Hepatocyte (in vitro differentiated cells): ENCODE measurements around the gene CENPF. TPM values are rescaled to one million over a fixed set of nuclear protein-coding genes. Genes with fewer than 3 reads are reported as not detected.

Experiments
- DNase-seq: peaks from one replicate; pipeline ENCODE4 v3.0.0-alpha.2; 2016; ENCODE audit warnings: low spot score
- H2AFZ ChIP-seq: fragments of 200-600 bp; sonication (generic); 2 replicates; pipeline ENCODE4 v1.6.0; 2016; ENCODE audit warnings: antibody characterized with exemption, mild to moderate bottlenecking
- H3K27ac ChIP-seq: fragments of 200-600 bp; sonication (generic); 2 replicates; pipeline ENCODE4 v1.5.1; 2016; ENCODE audit warnings: mild to moderate bottlenecking
- H3K27me3 ChIP-seq: fragments of 200-600 bp; sonication (generic); 2 replicates; pipeline ENCODE4 v1.6.1; 2016
- H3K36me3 ChIP-seq: fragments of 200-600 bp; sonication (generic); replicated peaks from 2 replicates; pipeline ENCODE4 v1.5.1; 2016; ENCODE audit warnings: low read depth; ENCODE audit not compliant: insufficient read depth
- H3K4me1 ChIP-seq: fragments of 200-600 bp; sonication (generic); 2 replicates; pipeline ENCODE4 v1.5.1; 2016; ENCODE audit warnings: mild to moderate bottlenecking, moderate library complexity; ENCODE audit not compliant: insufficient read depth
- H3K4me2 ChIP-seq: fragments of 200-600 bp; sonication (generic); 2 replicates; pipeline ENCODE4 v1.6.0; 2016
- H3K4me3 ChIP-seq: fragments of 200-600 bp; sonication (generic); 2 replicates; pipeline ENCODE4 v1.5.1; 2016; ENCODE audit warnings: mild to moderate bottlenecking
- H3K79me2 ChIP-seq: fragments of 200-600 bp; sonication (generic); 2 replicates; pipeline ENCODE4 v1.6.0; 2017; ENCODE audit warnings: mild to moderate bottlenecking
- H3K9me2 ChIP-seq: fragments of 200-600 bp; sonication (generic); replicated peaks from 2 replicates; pipeline ENCODE4 v1.6.0; 2017; ENCODE audit warnings: mild to moderate bottlenecking; ENCODE audit not compliant: insufficient read depth
- H3K9me3 ChIP-seq: fragments of 200-600 bp; sonication (generic); 2 replicates; pipeline ENCODE4 v1.5.1; 2016; ENCODE audit warnings: low read depth, mild to moderate bottlenecking
- H4K20me1 ChIP-seq: fragments of 200-600 bp; sonication (generic); 2 replicates; pipeline ENCODE4 v1.6.0; 2016; ENCODE audit warnings: mild to moderate bottlenecking; ENCODE audit not compliant: insufficient read depth, poor library complexity, severe bottlenecking
- EZH2 ChIP-seq: fragments of 200-600 bp; sonication (generic); IDR thresholded peaks from 2 replicates; pipeline ENCODE4 v1.6.1; 2016; ENCODE audit warnings: antibody characterized with exemption, mild to moderate bottlenecking, borderline replicate concordance
- EZH2phosphoT487 ChIP-seq: fragments of 200-600 bp; sonication (generic); IDR thresholded peaks from one replicate; pipeline ENCODE4 v1.6.1; 2018; ENCODE audit warnings: antibody characterized with exemption, mild to moderate bottlenecking, low read depth, moderate library complexity; ENCODE audit not compliant: unreplicated experiment, severe bottlenecking
- WGBS: methylation state at CpG from one replicate; pipeline ENCODE4 v1.1.6; 2016; ENCODE audit warnings: low lambda C conversion rate; ENCODE audit errors: missing lambda C conversion rate; 5-methylcytosine and 5-hydroxymethylcytosine counted together
- polyA plus RNA-seq: library from polyadenylated mRNA; unstranded; fragments of >200 nt; fragmentation: Nextera tagmentation; extraction: Ambion mirVana; gene quantifications from 2 replicates; pipeline ENCODE4 v1.2.1, GENCODE V29; 2016
- total RNA-seq: library from RNA; depleted of rRNA; stranded (reverse); fragments of >200 nt; gene quantifications from 2 replicates; pipeline ENCODE4 v1.2.3, GENCODE V29; 2014
- TF ChIP-seq, protein P1 (sequence below): fragments of 200-600 bp; sonication (generic); IDR thresholded peaks from 2 replicates; pipeline ENCODE4 v1.5.1; 2016; ENCODE audit warnings: antibody characterized with exemption, mild to moderate bottlenecking; ENCODE audit not compliant: poor library complexity

CENPF gene
- total and polyA plus RNA-seq, 2 experiments from 2014 or later, result 8.3 to 16.8 TPM

DNA sequence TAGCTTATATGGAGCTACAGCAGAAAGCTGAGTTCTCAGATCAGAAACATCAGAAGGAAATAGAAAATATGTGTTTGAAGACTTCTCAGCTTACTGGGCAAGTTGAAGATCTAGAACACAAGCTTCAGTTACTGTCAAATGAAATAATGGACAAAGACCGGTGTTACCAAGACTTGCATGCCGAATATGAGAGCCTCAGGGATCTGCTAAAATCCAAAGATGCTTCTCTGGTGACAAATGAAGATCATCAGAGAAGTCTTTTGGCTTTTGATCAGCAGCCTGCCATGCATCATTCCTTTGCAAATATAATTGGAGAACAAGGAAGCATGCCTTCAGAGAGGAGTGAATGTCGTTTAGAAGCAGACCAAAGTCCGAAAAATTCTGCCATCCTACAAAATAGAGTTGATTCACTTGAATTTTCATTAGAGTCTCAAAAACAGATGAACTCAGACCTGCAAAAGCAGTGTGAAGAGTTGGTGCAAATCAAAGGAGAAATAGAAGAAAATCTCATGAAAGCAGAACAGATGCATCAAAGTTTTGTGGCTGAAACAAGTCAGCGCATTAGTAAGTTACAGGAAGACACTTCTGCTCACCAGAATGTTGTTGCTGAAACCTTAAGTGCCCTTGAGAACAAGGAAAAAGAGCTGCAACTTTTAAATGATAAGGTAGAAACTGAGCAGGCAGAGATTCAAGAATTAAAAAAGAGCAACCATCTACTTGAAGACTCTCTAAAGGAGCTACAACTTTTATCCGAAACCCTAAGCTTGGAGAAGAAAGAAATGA, 37.6 kb downstream of the CENPF start:
- H2AFZ ChIP-seq, result no peak overlapping the region
- no peaks in the 10 kb centered on the region for H3K36me3 ChIP-seq
- no peaks in the 10 kb centered on the region for H3K27me3 ChIP-seq
- 93% methylated on average over 6 of the region's 6 CpGs for WGBS
- H3K9me2 ChIP-seq, result no peaks in the 10 kb centered on the region
- H3K4me2 ChIP-seq, result no peak overlapping the region
- no peaks in the 10 kb centered on the region for H3K4me1 ChIP-seq
- no peak overlapping the region for H3K4me3 ChIP-seq
- TF ChIP-seq EZH2phosphoT487 (no peak), EZH2 (no peak)
- TF ChIP-seq, protein P1, sequence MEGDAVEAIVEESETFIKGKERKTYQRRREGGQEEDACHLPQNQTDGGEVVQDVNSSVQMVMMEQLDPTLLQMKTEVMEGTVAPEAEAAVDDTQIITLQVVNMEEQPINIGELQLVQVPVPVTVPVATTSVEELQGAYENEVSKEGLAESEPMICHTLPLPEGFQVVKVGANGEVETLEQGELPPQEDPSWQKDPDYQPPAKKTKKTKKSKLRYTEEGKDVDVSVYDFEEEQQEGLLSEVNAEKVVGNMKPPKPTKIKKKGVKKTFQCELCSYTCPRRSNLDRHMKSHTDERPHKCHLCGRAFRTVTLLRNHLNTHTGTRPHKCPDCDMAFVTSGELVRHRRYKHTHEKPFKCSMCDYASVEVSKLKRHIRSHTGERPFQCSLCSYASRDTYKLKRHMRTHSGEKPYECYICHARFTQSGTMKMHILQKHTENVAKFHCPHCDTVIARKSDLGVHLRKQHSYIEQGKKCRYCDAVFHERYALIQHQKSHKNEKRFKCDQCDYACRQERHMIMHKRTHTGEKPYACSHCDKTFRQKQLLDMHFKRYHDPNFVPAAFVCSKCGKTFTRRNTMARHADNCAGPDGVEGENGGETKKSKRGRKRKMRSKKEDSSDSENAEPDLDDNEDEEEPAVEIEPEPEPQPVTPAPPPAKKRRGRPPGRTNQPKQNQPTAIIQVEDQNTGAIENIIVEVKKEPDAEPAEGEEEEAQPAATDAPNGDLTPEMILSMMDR, result no peak
- DNase-seq, result no peak
- no peaks in the 10 kb centered on the region for H3K79me2 ChIP-seq
- no peak overlapping the region for H3K27ac ChIP-seq
- H3K9me3 ChIP-seq, result no peaks in the 10 kb centered on the region
- no peaks in the 10 kb centered on the region for H4K20me1 ChIP-seq

DNA sequence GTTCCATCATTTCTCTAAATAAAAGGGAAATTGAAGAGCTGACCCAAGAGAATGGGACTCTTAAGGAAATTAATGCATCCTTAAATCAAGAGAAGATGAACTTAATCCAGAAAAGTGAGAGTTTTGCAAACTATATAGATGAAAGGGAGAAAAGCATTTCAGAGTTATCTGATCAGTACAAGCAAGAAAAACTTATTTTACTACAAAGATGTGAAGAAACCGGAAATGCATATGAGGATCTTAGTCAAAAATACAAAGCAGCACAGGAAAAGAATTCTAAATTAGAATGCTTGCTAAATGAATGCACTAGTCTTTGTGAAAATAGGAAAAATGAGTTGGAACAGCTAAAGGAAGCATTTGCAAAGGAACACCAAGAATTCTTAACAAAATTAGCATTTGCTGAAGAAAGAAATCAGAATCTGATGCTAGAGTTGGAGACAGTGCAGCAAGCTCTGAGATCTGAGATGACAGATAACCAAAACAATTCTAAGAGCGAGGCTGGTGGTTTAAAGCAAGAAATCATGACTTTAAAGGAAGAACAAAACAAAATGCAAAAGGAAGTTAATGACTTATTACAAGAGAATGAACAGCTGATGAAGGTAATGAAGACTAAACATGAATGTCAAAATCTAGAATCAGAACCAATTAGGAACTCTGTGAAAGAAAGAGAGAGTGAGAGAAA, 38.4 kb downstream of the CENPF start:
- no peak for DNase-seq
- no peak overlapping the region for H3K4me3 ChIP-seq
- no peaks in the 10 kb centered on the region for H3K27me3 ChIP-seq
- TF ChIP-seq, protein P1, result no peak
- TF ChIP-seq EZH2phosphoT487 (no peak), EZH2 (no peak)
- no peaks in the 10 kb centered on the region for H3K4me1 ChIP-seq
- 95% methylated on average over 2 of the region's 2 CpGs for WGBS
- H3K9me3 ChIP-seq, result no peaks in the 10 kb centered on the region
- H2AFZ ChIP-seq, result no peak overlapping the region
- H3K36me3 ChIP-seq, result no peaks in the 10 kb centered on the region
- no peak overlapping the region for H3K27ac ChIP-seq
- no peaks in the 10 kb centered on the region for H3K9me2 ChIP-seq
- no peak overlapping the region for H3K4me2 ChIP-seq
- H4K20me1 ChIP-seq, result no peaks in the 10 kb centered on the region
- H3K79me2 ChIP-seq, result no peaks in the 10 kb centered on the region

DNA sequence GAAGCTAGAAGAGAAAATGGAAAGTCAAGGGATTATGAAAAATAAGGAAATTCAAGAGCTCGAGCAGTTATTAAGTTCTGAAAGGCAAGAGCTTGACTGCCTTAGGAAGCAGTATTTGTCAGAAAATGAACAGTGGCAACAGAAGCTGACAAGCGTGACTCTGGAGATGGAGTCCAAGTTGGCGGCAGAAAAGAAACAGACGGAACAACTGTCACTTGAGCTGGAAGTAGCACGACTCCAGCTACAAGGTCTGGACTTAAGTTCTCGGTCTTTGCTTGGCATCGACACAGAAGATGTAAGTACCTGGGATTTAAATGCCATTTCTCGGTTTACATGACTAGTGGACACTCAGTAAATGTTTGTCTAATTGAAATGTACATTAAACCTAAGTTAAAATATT, 40.0 kb downstream of the CENPF start:
- Histone ChIP-seq H3K4me3 (no peak overlapping the region), H3K4me2 (no peak overlapping the region), H2AFZ (no peak overlapping the region), H3K4me1 (no peaks in the 10 kb centered on the region), H4K20me1 (no peaks in the 10 kb centered on the region), H3K27ac (no peak overlapping the region), H3K27me3 (no peaks in the 10 kb centered on the region), H3K9me2 (no peaks in the 10 kb centered on the region), H3K9me3 (no peaks in the 10 kb centered on the region), H3K36me3 (no peaks in the 10 kb centered on the region), H3K79me2 (no peaks in the 10 kb centered on the region)
- DNase-seq, result no peak
- TF ChIP-seq EZH2phosphoT487 (no peak), EZH2 (no peak)
- TF ChIP-seq, protein P1, result no peak
- 91% methylated on average over 8 of the region's 8 CpGs for WGBS
